Measurements from ENCODE around the gene EBP.

DNA sequence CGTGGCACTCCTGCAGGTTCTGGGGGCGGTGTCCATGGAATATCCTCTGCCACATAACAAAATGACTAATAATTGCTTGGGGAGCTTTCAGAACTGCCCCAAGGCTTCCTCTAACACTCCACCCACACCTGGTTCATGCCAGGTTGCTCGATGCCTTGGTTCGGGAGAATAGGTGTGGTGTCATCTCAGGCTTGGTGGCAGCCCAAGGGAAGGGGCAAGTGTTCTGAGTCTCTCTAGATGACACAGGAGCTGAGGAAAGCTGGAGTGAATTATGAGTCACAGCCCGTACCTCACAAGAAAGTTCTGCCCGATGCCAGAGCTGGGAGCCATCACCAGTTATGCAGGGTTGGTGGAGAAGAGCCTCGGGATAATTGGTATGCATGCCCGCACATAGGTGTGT, 30.9 kb upstream of the EBP start:
- TF ChIP-seq, protein P1, sequence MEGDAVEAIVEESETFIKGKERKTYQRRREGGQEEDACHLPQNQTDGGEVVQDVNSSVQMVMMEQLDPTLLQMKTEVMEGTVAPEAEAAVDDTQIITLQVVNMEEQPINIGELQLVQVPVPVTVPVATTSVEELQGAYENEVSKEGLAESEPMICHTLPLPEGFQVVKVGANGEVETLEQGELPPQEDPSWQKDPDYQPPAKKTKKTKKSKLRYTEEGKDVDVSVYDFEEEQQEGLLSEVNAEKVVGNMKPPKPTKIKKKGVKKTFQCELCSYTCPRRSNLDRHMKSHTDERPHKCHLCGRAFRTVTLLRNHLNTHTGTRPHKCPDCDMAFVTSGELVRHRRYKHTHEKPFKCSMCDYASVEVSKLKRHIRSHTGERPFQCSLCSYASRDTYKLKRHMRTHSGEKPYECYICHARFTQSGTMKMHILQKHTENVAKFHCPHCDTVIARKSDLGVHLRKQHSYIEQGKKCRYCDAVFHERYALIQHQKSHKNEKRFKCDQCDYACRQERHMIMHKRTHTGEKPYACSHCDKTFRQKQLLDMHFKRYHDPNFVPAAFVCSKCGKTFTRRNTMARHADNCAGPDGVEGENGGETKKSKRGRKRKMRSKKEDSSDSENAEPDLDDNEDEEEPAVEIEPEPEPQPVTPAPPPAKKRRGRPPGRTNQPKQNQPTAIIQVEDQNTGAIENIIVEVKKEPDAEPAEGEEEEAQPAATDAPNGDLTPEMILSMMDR (IDR thresholded peaks at IDR 0.05): no peak
- TF ChIP-seq POLR2A (IDR thresholded peaks at IDR 0.05): no peak

Measured in lower leg skin (tissue), 3 donors.